WI38 (cell line): Measurements from ENCODE around the gene MAPK4.
"Not testable (repeated sequence)": the region's sequence is repeated elsewhere in the genome, so short reads cannot be mapped to it uniquely, and the experiment has no call there.

ENCODE experiments used
- H3K4me3 ChIP-seq: 2 replicates; pipeline ENCODE4 v1.5.1; 2011; ENCODE audit warnings: low read depth, mild to moderate bottlenecking, control low read depth, low read length
- CTCF ChIP-seq: IDR thresholded peaks from 2 replicates; pipeline ENCODE4 v1.5.1; 2012; ENCODE audit warnings: low read depth, mild to moderate bottlenecking, control low read depth, low read length

Gene MAPK4

GRCh38 chr18:50563376-50563775 is 3.5 kb downstream of the MAPK4 start:
- no peak overlapping the region for H3K4me3 ChIP-seq
- no peak for TF ChIP-seq CTCF

- H3K4me3 ChIP-seq, result no peak overlapping the region
- no peak for TF ChIP-seq CTCF
These were observed 10.0 kb downstream of the MAPK4 start for GRCh38 chr18:50569930-50570329.

GRCh38 chr18:50571606-50572005 is 11.7 kb downstream of the MAPK4 start:
- no peak for TF ChIP-seq CTCF
- H3K4me3 ChIP-seq, result no peak overlapping the region

GRCh38 chr18:50573196-50573595 is 13.3 kb downstream of the MAPK4 start:
- H3K4me3 ChIP-seq, result not testable (repeated sequence)

- no peak overlapping the region for H3K4me3 ChIP-seq
- TF ChIP-seq CTCF, result no peak
These were observed 13.8 kb downstream of the MAPK4 start for GRCh38 chr18:50573679-50574078.

GRCh38 chr18:50578030-50578429 is 18.1 kb downstream of the MAPK4 start:
- no peak overlapping the region for H3K4me3 ChIP-seq
- TF ChIP-seq CTCF, result no peak

- H3K4me3 ChIP-seq, result no peak overlapping the region
- TF ChIP-seq CTCF, result no peak
These were observed 18.8 kb downstream of the MAPK4 start for GRCh38 chr18:50578651-50579050.

- no peak for TF ChIP-seq CTCF
These were observed 19.3 kb downstream of the MAPK4 start for GRCh38 chr18:50579061-50579774.

More at GRCh38 chr18:50579061-50579774, 19.3 kb downstream of the MAPK4 start:
- H3K4me3 ChIP-seq, result no peak overlapping the region
